ENCODE data around the gene GPBP1L1.

- TF ChIP-seq POLR2A (IDR thresholded peaks at IDR 0.05): no peak
- TF ChIP-seq, protein P1, sequence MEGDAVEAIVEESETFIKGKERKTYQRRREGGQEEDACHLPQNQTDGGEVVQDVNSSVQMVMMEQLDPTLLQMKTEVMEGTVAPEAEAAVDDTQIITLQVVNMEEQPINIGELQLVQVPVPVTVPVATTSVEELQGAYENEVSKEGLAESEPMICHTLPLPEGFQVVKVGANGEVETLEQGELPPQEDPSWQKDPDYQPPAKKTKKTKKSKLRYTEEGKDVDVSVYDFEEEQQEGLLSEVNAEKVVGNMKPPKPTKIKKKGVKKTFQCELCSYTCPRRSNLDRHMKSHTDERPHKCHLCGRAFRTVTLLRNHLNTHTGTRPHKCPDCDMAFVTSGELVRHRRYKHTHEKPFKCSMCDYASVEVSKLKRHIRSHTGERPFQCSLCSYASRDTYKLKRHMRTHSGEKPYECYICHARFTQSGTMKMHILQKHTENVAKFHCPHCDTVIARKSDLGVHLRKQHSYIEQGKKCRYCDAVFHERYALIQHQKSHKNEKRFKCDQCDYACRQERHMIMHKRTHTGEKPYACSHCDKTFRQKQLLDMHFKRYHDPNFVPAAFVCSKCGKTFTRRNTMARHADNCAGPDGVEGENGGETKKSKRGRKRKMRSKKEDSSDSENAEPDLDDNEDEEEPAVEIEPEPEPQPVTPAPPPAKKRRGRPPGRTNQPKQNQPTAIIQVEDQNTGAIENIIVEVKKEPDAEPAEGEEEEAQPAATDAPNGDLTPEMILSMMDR (IDR thresholded peaks at IDR 0.05 in 8 of 11, conservative IDR thresholded peaks at IDR 0.05 in 3 of 11): no peak
Observed at GRCh38 chr1:45615885-45616284, 70.4 kb downstream of the GPBP1L1 start.

All from spleen (tissue), 7 donors.